HG03342 (cell line): Measurements from ENCODE around the gene GANC.
"Not testable (repeated sequence)": the region's sequence is repeated elsewhere in the genome, so short reads cannot be mapped to it uniquely, and the experiment has no call there.

Experiments used
- ATAC-seq: cut with Tn5 transposase; IDR thresholded peaks from one replicate; pipeline ENCODE4 v1.9.1; 2021; ENCODE audit warnings: mild to moderate bottlenecking, moderate library complexity; ENCODE audit not compliant: unreplicated experiment

Gene GANC, protein sequence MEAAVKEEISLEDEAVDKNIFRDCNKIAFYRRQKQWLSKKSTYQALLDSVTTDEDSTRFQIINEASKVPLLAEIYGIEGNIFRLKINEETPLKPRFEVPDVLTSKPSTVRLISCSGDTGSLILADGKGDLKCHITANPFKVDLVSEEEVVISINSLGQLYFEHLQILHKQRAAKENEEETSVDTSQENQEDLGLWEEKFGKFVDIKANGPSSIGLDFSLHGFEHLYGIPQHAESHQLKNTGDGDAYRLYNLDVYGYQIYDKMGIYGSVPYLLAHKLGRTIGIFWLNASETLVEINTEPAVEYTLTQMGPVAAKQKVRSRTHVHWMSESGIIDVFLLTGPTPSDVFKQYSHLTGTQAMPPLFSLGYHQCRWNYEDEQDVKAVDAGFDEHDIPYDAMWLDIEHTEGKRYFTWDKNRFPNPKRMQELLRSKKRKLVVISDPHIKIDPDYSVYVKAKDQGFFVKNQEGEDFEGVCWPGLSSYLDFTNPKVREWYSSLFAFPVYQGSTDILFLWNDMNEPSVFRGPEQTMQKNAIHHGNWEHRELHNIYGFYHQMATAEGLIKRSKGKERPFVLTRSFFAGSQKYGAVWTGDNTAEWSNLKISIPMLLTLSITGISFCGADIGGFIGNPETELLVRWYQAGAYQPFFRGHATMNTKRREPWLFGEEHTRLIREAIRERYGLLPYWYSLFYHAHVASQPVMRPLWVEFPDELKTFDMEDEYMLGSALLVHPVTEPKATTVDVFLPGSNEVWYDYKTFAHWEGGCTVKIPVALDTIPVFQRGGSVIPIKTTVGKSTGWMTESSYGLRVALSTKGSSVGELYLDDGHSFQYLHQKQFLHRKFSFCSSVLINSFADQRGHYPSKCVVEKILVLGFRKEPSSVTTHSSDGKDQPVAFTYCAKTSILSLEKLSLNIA (N-terminal part only)

DNA sequence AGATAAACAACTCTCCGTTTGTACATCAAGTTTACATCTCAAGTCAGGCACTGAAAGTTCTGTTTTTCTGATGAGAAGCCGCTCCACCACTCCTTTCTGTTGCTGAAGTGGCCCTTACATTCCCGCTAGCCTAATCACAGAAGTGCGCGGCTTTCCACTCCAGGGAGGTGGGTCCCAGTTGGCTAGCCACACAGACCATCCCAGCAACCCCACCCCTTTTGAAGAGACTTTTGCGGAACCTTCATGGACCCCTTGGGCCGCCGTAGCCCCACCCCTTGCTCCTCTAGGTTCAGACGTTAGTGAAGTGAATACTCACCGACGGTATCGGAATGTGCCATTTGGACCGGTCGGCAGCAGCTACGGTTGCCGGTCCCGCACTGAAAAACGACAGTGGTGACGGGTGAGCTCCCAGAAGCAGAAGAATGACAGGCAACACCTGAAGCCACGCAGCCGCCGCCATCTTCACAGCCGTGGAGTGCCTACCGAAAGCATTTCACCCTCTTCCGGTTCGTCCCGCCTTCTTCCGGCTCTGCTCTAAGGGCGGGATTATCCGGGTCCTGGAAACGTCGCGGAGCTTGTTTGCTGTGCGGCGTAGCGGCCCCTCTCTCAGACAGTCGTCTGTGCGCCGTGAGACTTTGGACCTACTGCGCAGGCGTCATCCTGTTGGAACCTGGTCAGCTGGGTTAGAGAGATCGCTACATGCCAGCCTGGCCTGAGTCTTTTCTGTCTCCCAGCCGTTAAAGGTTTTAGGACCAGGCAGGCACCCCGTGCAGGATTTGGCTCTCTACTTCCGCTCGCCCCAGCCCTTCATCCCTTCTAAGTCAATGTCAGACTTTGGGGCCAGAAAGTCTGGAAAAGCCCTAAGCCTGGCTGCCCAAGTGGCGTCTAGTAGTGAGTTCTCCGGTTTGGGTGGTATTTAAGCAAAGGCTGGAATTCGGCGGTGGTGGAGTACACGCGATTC is at the start of gene GANC, which contains the start of gene TMEM87A:
GANC (plus strand) TSS at position 263 of the 961 bp plus-strand sequence. CDS start 1,281 bp downstream, outside the sequence.
TMEM87A (minus strand) TSS at position 495 of the 961 bp plus-strand sequence; CDS start at position 460, 35 bp downstream.
- peak; percentile 92 for ATAC-seq

DNA sequence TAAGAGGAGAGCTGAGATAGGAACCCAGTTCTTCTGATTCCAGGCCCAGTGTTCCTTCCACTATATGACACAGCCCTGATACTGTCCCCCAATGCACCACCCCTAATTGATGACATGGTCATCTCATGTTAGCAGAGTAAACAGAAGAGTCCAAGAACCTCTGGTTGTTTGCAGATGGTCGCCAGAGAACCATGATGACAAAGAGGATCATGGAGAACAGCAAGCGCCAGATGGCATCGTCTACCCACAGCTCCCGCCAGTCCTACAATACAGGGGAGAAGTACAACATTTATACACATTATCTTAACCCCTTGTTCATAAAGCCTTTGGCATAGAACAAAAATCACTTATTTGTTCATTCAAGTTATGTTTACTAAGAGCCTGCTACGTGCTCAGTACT is 46.4 kb upstream of the GANC start:
- ATAC-seq, result no peak

DNA sequence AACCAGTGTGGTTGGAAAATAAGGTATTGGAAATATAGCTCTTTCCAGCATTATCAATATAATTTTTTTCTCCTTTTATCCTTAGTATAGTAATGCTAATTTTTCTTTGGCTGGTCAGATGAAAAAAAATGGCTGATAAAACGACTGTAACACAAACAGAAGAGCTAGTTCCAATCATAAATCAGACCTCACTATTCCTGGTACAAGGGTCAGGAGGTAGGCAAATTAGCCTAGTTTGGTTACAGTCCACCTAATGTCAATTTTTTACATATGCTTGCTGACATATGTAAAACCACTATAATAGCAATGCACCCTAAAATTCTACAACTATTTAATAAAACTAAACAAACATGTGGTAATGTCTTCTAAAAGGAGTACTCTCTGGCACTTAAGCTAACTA is 45.0 kb upstream of the GANC start:
- no peak for ATAC-seq

DNA sequence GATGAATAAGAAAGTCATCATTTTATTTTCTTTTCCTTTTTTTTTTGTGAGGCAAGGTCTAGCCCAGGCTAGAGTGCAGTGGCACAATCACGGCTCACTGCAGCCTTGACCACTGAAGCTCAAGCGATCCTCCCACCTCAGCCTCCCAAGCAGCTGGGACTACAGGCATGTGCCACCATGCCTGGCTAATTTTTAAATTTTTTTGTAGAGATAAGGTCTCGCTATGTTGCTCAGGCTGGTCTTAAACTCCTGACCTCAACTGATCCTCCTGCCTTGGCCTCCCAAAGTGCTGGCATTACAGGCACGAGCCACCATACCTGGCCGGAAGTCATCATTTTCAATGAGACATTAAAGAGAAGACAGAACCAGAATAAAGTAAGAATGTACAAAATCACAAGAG is 44.0 kb upstream of the GANC start:
- ATAC-seq, result not testable (repeated sequence)

DNA sequence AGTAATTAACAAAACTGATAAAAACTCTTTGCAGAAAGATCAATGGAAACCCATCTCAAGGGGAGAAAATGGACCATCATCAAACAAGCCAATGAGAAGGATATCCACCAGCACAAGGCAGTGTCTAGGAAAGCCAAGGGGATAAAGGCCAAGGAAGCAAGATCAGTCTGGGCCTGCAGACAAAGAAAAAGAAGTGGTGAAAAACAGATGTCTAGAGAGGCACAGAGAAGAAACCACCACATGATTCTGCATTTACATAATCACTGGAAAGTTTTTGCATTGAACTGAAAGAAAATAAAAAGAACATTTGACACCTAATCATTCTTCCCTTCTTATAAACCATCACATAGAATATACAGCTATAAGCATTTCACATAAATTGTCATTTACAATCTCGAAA is 41.9 kb upstream of the GANC start:
- ATAC-seq, result no peak

DNA sequence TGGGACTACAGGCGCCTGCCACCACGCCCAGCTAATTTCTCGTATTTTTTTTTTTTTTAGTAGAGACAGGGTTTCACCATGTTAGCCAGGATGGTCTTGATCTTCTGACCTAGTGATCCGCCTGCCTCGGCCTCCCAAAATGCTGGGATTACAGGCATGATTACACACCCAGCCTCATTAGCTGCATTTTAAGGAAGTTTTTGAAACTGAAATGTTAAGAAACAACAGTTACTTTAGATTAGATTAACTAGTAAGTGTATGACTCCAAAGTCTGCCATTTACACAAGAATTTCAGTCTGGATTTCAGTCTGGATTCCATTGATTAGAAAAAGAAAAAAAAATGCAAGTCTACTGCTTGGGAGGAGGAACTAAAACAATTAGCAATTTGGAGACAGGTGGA is 40.4 kb upstream of the GANC start:
- ATAC-seq, result no peak

DNA sequence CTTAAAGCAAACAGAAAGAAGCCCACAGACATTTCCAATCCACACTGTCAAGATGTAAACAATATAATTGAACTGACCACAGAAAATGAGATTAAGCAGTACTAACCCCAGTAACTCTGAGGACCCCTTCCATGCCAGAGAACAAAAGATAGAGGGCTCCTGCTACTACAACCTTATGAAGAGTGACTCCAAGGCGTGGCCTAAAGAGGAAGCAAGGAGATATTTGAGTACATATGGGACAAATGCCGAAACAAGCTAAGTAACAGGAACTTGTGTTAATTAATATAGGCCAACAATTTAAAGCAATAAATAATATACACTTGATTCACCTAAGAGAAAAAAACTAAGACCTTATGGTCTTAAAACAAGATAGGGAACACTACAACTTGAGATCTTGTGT is 39.9 kb upstream of the GANC start:
- ATAC-seq, result no peak

DNA sequence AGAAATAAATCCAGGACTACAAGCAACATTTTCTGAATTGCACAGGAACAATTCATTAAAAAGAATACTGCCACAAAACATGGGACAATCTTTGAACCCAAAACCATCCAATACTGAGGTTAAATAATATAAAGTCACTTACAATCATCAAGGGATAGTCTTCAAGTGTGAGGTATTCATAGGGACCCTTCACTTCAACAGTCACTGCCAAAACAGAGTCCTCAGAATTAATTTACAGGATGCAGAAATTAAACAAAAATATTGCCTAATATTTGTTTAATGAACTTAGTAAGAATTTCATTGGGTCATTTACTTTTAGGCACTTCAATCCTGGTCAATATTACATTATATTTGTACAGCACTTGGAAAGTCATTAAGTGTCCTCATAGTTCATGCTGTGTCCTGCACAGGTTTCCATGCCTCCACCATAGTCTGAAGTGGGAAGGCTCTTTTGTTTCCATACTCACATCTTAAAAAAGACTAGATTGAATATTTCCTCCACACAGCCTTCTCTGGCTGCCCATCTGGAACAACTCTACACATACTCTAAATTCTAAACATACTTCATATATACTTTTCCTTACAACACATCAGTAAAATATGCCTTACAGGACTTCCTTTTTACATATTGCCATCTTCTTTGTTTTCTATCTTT is 33.3 kb upstream of the GANC start:
- no peak for ATAC-seq

DNA sequence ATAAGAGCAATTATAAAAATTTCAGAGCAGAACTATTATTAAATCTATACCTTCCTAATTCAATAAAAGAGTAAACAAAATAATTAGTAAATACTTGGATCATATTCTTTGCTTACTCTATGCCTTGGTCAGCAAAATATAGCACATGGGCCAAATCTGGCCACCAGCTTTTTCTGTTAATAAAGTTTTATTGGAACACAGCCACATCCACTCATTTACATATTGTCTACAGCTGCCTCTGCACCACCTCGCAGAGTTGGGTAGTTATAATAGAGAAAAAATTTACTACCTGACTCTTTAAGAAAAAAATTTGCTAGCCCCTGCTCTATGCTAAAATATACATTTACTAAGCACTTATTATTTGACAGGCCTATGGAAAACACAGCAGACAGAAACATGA is 32.2 kb upstream of the GANC start:
- no peak for ATAC-seq

DNA sequence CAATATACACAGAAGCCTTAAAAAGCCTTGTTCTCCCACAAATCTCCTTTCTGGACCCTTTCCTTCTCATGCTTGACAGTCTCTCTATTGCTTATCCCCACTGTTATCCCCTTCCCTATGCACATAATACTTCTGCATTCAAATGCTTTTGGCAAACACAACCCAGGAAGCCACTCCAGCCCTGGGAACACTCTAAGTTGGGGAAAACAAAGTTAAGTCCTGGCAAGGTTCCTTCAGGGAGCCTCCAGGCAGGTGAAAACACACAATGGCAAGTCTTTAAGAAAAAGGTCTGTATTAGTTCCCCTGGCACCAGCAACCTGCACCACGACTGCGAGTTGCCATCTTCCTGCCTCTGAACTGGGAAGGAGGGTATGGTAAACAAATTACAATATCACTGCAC is 19.7 kb upstream of the GANC start:
- no peak for ATAC-seq

DNA sequence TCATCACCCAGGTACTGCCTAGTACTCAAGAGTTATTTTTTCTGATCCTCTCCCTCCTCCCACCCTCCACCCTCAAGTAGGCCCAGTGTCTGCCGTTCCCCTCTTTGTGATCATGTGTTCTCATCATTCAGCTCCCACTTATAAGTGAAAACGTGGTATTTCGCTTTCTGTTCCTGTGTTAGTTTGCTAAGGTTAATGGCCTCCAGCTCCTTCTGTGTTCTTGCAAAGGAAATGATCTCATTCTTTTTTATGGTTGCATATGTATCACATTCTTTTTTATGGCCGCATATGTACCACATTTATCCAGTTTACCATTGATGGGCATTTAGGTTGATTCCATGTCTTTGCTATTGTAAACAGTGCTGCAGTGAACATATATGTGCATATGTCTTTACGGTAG is 8.2 kb upstream of the GANC start:
- no peak for ATAC-seq

DNA sequence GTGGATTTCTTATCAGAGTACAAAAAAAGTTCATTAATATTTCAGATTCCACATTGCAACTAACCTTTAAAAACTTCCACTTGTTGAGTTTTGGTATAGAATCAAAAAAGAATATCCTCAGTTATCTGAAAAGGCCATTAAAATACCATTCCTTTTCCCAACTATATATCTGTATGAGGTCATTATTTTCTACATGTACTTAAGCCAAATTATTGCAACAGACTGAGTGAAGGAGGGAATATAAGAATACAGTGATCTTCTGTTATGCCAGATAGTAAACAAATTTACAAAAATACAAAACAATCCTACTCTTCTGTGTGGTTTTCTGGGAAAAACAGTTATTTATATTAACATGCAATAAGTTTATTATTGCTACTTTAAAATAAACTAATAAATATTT is 5.7 kb upstream of the GANC start:
- ATAC-seq, result no peak

DNA sequence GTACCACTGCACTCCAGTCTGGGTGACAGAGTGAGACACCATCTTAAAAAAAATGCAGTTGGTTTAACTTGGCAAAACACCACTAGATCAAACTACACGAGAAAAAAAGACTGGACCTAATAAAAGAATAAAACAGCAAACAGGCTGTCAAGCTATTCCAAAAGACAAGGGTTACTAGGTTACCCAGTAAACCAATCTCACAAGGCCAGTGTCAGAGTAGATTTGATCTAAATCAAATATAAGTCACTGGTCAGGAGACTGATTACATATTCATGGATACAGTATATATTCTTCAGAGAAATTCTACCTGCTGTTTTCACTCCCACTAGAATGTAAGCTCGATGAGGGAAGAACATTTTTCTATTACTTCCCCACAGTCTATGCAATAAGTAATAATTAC is 2.5 kb upstream of the GANC start:
- no peak for ATAC-seq

DNA sequence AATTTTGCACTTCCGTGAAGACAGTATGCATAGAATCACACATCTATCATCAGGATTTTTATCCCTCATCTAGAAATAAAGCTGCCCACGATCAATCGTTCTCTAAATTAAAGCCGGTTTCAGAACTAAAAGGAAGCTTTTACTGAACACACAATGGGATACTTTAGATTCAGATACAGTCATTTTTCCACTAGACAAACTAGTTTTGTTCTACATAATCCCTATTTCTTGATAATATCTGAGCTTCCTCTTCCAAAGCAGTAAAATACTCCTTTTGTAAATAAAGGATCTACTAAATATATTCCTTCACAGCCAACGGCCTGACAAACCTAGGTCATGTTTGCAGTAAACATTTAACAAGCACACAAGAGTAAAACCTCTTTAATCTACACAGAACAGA is 2.0 kb upstream of the GANC start:
- no peak for ATAC-seq

DNA sequence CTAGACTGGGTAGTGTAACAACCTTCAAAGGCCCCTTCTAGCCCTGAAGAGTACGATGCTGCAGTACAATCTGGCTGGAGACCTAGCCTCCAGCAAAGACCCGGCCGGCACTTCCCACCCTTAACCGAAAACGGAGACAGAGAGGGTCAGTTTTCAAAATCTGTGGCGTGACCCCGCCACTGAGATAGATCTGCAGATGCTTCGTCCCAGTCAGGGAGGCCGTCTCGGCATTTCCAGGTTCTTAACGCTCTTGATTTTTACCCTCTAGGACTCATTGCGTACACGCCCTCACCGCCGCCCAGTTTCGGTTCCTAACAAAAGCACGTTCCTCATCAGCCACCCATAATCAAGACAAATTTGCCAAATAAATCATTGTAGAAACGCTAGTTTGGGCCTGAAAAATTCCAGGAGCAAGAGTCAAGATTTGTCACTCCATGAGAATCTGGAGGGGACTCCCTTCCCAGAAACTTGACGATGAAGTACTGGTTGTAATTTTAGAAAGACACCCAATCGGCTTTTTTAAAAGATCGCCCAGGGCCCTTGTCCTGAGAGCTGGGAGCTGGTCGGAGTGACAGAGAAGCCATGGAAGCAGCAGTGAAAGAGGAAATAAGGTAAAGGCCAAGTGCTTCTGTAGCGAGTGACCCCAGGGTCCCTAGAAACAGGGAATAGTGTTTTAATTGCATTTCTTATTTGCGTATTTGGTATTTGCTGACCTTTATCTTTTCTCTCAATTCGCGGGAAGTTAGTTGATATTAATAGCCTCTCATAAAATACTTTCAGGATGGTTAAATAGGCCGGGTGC is 1.1 kb downstream of the GANC start:
- peak; percentile 19 for ATAC-seq

DNA sequence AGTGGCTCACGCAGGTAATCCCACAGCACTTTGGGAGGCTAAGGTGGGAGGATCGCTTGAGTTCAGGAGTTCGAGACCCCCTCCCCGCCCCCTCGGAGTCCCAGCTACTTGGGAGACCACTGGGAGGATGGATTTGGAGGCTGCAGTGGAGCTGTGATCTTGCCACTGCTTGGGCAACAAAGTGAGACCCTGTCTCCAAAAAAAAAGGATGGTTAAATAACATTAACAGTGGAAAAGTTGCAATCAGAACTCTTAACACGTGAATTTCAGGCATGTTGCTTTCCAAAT is 1.6 kb downstream of the GANC start:
- no peak for ATAC-seq

DNA sequence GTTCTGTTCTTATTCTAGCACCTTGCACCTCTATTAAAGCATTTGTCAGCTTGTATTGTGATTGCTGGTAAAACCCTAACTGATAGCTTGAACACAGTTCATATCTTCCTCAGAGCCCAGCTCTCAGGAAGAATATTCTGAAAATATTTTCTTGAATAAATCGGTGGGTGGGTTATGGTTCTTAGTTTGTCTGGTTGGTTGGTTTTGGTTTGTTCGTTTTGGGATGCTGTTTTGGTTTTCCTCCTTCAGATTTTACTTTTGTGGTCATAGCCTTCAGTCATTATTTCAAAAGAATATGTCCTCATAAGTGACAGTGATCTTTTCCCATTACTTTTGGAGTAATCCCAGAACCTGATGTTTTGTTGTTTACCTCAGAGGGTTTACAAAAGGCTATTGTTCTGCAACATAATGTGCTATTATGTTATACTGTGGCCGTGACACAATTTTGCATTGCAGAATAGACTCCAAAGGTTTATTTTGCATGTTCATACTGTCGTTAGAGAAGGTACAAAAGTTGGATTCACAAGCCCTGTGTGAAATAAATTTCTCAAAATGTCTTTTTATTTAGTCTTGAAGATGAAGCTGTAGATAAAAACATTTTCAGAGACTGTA is 2.9 kb downstream of the GANC start:
- ATAC-seq, result no peak

DNA sequence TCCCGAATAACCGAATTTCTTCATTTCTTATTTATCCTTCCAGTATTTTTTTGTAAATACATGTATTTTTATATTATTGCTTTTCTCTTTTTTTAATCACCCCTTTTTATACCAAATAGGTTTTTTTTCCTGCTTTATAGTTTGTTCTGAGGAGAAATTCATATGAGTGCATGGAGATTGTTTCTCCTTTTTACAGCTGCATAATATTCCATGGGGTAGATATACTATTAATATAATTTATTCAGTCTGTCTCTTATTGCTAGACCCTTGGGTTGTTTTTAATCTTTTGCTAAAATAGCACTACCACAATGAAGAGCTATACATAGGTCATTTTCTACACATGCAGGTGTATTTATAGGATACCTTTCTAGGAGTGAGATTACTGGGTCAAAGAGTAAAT is 3.8 kb downstream of the GANC start:
- ATAC-seq, result no peak

DNA sequence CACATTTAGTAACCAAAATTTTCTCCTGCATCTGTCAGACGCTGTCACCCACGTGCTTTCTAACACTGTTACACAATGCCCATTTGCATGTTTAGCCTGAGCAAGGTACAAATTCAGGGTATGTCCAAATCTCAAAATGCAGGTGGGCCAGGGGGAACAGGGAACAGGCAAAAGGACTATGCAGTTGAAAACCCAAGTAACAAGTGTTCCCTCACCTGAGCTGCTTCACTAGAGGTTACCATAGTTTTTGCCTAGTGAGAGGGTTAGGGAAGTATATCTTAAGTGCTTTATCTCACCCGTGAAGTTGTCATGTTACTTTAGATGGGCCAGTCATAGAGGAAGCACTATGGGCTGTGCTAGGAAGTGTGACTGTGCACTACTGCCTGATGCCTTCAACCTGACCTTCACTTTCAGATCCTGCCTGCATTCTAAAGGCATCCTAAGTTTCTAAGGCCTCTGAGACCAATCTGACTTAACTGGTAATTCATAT is 6.3 kb downstream of the GANC start:
- no peak for ATAC-seq
